Stimulated activated CD8-positive, alpha-beta memory T cell treated with anti-CD3 and anti-CD28 coated beads, Interleukin-15, amount 100 ng/mL, for 48 hours (primary cell): ENCODE data around the gene VAMP1.
"Not testable (repeated sequence)": the region's sequence is repeated elsewhere in the genome, so short reads cannot be mapped to it uniquely, and the experiment has no call there.

Experiments used
- DNase-seq, 2 donors: peaks; one replicate each; pipeline ENCODE4 v3.0.0-alpha.2; 2020; ENCODE audit warnings: low read depth in 2 of 2

VAMP1 gene

DNA sequence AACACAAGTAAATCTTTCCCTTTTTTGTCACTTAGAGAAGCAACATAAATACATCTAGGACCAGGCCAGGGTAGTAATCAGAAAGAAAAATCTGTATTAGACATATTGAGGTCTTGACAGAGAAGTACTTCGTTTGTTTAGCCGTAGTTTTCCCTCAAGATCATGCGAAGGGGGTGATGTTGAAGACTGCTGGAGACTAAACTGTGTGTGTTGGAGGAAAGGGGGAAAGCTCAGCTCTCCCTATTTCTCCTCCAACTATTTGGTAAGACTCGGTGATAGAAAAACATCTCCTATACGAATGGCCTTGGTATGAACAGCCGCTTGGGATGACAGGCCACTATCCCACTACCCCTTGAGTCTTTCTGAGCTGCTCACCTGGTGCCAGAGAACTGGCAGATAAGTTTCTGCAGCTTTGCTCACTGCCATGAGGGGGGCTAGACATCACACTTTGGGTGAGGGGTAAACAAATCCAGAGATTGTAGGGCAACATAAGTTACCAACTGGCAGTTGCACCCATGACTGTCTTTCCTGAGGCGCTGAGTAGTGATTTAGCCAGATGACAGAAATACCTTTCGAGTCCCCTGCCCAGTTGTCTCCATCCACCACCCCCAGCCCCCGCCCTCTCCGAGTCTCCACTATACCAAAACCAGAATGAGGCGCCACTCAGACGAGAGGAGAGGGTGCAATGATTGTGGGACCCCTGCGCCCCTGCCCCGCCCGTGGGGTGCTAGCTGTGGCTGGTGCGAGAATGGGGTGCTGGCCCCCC, 685 bp downstream of the VAMP1 start:
- DNase-seq, result no peak

DNA sequence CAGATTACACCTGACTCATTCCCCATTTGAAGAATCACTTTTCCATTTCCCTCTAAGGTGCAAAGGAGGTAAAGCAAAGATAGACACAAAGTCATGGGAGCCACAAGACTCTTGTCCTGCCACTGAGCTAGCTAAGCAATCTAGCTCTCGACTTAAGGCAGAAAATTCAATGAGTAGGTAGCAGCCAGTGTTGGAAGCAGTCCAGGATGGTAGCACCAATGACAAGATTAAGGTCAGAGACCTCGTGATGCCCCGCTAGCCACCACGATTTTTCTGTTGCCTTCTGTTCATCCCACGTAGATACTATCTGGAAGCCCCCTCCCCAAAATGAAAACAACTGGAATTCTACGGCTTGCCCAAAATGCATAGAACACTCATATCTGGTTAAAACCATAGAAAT, 1.4 kb downstream of the VAMP1 start:
- DNase-seq, result no peak

DNA sequence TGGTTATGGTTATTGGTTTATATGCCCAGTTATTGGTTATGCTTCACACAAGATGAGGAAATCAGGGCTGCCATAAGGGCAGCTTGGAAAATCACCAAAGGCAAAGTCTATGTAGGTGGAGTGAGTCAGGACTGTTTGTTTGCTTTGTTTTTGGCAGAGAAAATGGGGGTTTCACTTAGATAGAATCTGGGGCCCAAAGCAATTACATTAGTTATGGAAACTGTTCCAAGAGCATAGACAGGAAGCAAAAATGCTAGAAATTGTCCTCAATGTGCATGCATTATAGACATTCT, 2.2 kb downstream of the VAMP1 start:
- DNase-seq, result no peak

DNA sequence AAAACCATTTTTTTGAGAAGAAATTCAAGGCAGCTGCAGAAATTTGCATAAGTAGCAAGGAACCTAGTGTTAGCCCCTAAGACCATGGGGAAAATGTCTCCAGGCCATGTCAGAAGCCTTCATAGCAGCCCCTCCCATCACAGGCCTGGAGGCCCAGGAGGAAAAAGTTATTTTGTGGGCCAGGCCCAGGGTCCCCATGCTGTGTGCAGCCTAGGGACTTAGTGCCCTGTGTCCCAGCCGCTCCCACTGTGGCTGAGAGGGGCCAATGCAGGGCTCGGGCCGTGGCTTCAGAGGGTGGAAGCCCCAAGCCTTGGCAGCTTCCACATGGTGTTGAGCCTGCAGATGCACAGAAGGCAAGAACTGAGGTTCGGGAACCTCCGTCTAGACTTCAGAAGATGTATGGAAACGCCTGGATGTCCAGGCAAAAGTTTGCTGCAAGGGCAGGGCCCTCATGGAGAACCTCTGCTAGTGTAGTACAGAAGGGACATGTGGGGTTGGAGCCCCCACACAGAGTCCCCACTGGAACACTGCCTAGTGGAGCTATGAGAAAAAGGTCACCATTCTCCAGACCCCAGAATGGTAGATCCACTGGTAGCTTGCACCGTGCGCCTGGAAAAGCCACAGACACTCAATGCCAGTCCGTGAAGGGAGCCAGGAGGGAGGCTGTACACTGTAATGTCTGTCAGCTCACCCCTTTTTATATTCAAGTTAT, 2.8 kb downstream of the VAMP1 start:
- DNase-seq, result not testable (repeated sequence)

DNA sequence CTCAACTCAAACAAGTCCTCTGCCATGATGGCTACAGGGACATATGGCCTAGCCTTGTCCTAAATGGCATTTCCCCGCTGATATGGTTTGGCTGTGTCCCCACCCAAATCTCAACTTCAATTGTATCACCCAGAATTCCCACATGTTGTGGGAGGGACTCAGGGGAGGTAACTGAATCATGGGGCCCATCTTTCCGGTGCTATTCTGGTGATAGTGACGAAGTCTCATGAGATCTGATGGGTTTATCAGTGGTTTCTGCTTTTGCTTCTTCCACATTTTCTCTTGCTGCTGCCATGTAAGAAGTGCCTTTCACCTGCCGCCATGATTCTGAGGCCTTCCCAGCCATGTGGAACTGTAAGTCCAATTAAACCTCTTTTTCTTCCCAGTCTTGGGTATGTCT, 3.7 kb downstream of the VAMP1 start:
- not testable (repeated sequence) for DNase-seq

DNA sequence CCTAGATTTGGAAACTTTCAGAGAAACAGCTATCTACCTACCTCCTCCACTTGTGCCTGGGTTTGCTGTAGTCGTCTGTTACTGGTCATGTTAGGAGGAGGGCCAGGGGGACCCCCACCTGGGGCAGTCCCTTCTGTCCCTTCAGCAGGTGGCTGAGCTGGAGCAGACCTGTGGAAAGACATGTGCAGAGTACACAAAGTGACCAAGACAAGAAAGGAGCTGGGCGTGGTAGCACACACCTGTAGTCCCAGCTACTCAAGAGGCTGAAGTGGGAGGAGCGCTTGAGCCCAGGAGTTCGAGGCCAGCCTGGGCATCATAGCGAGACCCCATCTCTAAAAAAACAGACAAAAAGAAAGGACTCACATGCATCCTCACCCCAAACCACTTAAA, 4.3 kb downstream of the VAMP1 start:
- DNase-seq, result no peak

DNA sequence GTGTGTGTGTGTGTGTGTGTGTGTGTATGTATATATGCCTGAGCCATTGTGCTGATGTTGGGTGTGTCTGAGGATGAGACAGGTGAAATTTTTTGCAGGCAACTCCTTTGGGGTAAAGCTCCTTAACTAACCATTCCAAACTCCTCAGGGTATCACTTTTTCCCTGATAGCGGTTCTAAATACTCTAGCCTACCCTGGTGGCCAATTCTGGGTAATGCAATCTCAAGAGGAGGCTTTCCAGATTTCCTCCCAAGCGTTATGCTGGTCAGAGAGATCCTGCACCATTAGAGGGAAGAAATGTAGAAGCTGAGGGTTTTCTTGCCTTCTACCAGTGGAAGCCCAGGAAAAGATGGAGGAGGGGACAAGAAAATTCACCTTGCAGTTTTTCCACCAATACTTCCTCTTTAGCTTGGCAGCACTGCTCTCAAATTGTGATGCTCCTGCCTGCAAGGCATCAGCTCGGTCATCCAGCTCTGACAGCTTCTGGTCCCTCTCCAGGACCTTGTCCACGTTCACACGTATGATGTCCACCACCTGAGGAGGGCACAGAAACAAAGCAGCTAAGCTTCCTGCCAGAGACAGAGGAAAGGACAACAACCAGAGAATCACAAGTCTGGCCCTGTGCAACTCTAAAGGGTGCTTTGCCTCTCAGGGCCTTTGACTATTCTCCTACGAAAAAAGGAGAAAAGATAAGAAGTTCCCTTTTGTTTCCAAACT, 4.9 kb downstream of the VAMP1 start:
- no peak for DNase-seq

DNA sequence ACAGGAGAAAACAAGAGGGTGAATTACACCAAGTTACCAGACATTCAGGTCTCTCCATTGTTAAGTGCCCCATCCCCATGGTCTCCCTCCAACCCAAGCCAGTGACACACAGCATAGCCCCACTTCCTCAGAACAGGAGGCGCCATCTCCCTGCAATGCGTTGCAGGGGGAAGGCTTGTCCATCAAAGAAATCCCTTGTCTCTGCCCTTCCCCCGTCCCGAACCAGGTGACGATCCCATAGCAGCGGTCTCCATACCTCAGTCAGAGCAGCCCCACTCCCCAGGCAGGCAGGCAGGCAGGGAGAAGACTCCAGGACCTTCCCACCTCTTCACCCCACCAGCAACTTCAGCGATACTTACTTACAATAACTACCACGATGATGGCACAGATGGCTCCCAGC, 5.9 kb downstream of the VAMP1 start:
- no peak for DNase-seq

DNA sequence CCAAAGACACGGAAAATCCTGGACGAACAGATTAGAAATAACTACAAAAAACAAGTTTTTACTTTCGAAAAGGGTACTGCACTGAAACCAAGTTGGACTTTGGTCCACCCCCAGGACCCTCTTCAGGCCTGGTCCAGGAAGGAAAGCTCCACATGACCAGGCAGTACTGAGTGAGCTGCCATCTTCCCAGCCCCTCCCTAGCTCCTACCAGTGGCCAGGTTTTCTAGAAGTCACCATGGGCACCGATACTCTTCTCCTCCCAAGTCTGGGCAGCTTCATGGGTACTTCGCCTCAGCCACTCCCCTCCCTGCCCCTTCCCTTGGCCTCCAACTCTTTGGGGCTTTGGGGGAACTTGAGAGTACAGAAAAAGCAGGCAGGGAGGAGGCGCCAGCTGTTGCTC, 6.6 kb downstream of the VAMP1 start:
- no peak for DNase-seq

DNA sequence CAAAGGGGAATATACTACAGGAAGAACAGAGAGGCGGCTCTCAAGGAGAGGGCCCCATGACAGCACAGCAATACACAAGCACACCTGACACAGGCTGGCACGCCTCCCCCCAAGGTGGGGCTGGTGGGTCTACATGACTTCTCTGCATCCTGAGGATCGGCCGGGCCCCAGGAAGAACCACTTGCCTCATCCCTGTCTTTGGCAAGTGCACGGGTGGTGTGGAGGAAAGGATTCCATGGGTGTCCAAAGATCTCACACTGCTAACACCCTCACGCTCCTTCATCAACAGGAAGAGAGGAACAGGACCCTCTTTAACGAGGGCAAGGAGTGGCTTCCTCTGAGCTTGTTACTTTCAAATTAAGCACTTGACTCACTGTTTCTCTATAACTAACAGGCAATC, 7.3 kb downstream of the VAMP1 start:
- DNase-seq, result no peak

DNA sequence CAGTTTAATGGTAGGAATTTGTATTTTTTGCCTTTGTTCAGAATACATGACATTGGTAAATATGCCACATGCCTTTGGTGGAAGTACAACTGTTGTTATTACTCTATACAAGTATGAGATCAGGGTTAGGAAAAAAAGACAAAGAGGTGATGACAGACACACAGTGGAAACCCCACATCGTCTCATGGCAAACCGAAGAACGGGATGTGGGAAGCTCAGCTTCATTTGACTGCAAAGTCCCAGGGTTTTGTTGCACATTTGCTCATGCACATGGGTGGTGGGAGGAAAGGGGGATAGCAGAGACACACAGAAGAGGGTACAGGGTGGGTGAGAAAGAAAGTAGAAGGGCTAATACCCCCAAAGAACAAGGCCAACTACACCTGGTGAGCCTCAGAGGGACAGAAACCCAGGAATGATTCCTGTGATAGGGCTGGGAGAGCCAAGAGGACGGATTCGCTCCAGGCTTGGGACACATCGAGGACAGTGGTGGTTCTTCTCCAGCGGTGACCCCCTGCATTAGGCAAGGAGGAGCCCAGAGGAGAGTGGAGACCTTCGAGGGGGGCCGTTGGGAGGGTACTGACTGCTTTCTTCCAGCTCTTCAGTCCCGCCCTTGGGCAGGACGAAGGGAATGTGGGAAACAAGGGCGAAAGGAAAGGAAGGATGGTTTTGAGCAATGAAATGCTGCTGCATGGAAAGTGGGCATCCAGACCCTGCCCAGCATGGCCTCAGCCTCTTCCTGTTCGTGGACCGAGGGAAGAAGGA, 8.1 kb downstream of the VAMP1 start:
- DNase-seq, result no peak

DNA sequence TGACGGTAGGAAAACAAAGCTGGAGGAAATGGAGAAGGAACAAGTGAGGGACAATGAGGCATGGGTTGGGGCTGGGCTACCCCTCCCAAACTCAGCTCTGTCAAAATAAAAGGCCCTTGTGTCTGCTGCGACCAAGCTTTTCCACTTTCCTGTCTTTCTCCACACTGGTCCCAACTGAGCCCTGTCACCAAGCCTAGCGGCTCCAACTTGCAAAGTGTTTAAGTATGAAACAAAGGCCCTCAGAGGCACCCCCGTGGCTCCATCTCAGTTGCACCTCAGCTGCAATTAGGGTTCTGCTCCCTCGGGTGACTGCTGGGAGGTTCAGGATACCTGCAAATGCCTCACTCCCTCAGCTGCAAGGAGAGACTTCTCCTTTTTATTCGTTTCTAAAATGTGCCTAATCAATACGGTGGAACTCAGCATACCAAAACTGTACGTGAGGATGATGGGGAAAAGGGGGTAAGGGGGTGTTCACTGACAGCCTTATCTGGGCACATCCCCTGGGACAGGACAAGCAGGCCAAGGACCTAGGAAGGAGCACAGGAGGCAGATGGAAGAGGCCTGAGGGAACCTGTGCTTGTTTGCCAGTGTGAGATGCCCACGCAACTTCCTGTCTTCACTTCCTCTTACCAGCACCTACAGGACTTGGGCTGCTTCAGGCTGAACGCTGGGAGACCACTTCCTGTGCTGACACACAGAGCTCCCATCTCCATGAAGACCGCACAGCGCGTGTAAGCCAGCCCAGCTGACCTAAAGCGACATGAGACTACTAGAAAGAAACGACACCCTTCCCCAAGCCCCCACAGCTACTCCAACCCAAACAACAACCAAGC, 8.9 kb downstream of the VAMP1 start:
- peak; percentile 82 for DNase-seq

DNA sequence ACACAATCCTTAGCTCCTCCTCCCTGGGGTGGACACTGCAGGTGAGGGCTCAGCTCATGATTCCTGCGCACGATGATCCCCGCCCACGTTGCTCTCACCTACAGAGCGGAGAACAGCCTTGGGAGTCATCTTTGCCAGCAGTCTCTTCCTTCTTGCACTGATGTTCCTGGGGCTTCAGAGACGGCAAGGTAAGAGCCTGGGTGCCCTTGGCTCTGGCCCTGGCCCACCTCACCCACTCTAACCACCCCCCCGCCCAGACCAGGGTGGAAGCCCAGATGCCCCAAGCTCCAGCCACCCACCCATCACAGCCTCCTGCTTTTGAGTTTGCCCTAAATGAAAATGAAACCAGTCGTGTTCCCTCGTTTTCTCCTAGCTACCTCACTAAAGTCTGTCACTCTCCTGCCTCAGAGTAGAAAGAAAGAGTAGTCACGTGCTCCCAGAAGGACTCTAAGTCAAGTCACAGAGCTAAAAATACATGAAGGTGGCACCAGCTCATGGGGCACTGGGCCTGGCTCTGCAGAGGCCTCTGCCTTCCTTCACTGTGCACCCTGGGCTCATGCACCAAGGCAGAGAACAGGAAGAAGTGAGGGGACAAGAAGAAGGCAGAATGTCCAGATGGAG, 9.6 kb downstream of the VAMP1 start:
- no peak for DNase-seq

DNA sequence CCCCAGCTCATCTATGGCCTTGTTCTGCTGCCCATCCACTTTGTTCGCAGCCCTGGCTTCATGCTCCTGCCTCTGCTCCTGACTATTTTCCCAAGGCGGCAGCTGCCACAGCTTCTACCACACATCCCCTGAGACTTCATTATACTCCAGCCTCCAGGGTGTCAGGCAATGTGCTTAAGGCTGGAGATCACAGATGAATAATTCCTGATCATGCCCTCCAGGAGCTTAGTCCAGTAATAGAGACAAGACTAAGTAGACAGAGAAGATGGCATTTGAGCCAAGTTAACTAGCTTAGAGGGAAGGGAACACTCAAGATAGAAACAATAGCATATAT, 11.5 kb downstream of the VAMP1 start:
- DNase-seq, result no peak

DNA sequence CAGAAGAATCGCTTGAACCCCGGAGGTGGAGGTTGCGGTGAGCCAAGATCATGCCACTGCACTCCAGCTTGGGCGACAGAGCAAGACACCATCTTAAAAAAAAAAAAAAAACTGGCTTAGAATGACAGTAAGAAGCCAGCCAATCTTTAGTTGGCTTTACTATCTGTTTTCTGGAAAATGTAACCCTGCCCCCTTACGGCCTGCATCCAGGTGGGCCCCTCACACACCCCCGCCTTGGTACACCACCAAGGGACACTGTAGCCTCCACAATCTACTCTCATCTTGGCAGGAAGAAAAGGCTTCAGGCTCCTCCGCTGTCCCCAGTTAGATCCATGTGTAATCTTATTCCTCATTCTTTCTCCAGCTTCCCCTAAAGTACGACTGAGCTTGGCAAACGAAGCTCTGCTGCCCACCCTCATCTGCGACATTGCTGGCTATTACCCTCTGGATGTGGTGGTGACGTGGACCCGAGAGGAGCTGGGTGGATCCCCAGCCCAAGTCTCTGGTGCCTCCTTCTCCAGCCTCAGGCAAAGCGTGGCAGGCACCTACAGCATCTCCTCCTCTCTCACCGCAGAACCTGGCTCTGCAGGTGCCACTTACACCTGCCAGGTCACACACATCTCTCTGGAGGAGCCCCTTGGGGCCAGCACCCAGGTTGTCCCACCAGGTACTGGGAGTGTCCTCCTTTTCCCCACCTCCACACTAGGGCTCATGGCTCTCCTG, 12.0 kb downstream of the VAMP1 start:
- DNase-seq, result no peak

DNA sequence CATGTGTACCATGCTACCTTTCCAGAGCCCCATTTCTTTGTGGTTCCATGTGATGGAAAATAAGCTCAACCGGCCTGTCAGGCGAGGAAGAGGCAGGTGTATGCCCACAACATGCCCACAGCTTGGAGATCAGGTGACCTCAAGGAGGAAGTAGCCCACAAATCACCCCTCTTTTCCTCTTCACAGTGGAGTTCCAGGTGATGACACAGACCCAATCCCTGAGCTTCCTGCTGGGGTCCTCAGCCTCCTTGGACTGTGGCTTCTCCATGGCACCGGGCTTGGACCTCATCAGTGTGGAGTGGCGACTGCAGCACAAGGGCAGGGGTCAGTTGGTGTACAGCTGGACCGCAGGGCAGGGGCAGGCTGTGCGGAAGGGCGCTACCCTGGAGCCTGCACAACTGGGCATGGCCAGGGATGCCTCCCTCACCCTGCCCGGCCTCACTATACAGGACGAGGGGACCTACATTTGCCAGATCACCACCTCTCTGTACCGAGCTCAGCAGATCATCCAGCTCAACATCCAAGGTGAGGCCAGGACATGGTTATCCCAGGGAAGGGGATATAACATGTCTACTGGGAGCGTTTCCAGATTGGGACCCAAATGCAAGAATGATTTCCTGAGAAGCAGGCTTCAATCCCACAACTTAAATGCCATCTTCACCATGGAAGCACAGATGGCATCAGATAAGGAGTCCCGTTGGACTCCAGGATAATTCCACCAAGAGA, 13.1 kb downstream of the VAMP1 start:
- no peak for DNase-seq

DNA sequence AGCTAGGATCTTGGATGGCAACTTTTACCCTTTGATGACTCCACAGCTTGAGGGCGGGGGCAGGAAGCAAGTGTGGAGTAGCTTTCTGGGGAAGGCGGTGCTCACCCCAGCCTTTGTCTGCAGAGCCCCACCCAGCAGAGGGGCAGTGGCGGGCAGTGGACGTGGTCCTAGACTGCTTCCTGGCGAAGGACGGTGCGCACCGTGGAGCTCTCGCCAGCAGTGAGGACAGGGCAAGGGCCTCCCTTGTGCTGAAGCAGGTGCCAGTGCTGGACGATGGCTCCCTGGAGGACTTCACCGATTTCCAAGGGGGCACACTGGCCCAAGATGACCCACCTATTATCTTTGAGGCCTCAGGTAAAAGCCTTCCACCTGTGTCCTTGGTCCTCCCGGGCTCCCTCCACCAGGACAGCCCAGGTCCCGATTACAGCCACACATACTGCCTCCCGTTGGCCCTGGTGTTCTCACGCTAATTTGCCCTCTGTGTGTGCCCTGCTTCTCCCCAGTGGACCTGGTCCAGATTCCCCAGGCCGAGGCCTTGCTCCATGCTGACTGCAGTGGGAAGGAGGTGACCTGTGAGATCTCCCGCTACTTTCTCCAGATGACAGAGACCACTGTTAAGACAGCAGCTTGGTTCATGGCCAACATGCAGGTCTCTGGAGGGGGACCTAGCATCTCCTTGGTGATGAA, 17.4 kb downstream of the VAMP1 start:
- DNase-seq, result no peak

DNA sequence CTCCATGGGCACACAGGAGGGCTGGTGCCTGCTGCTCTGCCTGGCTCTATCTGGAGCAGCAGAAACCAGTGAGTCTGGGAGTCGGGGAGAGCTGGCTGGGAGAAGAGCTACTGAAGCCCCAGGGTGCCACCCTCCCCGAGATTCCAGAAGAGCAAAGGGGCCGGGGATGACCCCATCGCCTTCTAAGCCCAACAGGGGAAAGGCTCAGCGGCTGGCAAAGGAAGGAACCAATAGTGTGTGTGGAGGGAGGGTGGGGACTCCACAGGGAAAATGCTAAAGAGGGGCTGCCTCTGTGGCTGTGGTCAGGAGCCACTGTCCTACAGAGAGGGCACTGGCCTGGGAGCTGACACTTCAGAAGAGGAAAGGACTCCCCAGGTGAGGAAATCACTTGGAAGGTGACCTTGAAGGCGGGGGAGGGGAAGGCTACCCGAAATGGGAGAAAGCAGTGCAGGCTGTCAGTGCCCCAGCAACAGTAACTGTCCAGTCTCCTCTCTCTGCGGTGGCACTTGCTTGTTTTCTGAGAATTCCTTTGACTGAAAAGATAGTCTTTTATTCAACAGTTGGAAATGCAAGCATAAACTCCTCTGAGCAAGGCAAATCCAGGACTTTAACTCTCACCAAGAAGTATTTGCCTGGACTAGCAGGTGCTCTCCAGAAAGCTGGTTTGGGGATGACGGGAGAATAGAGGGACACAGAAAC, 18.1 kb downstream of the VAMP1 start:
- no peak for DNase-seq
